GM19467 (cell line): Measurements from ENCODE around the gene ACRBP.

Experiments
- ATAC-seq: cut with Tn5 transposase; IDR thresholded peaks from one replicate; pipeline ENCODE4 v1.9.1; 2021; ENCODE audit warnings: mild to moderate bottlenecking, moderate library complexity; ENCODE audit not compliant: unreplicated experiment

The ACRBP gene

GRCh38 chr12:6650832-6651231, 3.6 kb upstream of the ACRBP start:
- no peak for ATAC-seq

GRCh38 chr12:6646276-6647082, 753 bp downstream of the ACRBP start:
- no peak for ATAC-seq

- no peak for ATAC-seq
These were observed 2.3 kb downstream of the ACRBP start for GRCh38 chr12:6644903-6645302.

- ATAC-seq = no peak
These were observed 3.0 kb downstream of the ACRBP start for GRCh38 chr12:6644257-6644596.

- no peak for ATAC-seq
These were observed 3.5 kb downstream of the ACRBP start for GRCh38 chr12:6643569-6644256.

- ATAC-seq = no peak
These were observed 6.1 kb downstream of the ACRBP start for GRCh38 chr12:6641131-6641530.

- ATAC-seq = no peak
These were observed 6.7 kb downstream of the ACRBP start for GRCh38 chr12:6640497-6640896.

GRCh38 chr12:6639151-6639801, 8.0 kb downstream of the ACRBP start:
- ATAC-seq = no peak

- no peak for ATAC-seq
These were observed 8.9 kb downstream of the ACRBP start for GRCh38 chr12:6638305-6638704.

GRCh38 chr12:6635856-6636531, 11.2 kb downstream of the ACRBP start, which contains the start of gene LPAR5:
Gene LPAR5 (minus strand): TSS chr12:6635959. CDS start chr12:6621248, 14,711 bp downstream.
- no peak for ATAC-seq

- no peak for ATAC-seq
These were observed 11.8 kb downstream of the ACRBP start for GRCh38 chr12:6635375-6635855.

GRCh38 chr12:6632026-6632983, 14.9 kb downstream of the ACRBP start:
- ATAC-seq = peak; percentile 68

GRCh38 chr12:6631549-6631961, 15.7 kb downstream of the ACRBP start:
- ATAC-seq = no peak

- no peak for ATAC-seq
These were observed 16.5 kb downstream of the ACRBP start for GRCh38 chr12:6630736-6631135.

- no peak for ATAC-seq
These were observed 19.6 kb downstream of the ACRBP start for GRCh38 chr12:6627616-6628015.

GRCh38 chr12:6626654-6627283, 20.5 kb downstream of the ACRBP start:
- ATAC-seq = no peak

GRCh38 chr12:6620885-6621274, 26.4 kb downstream of the ACRBP start:
- no peak for ATAC-seq

- no peak for ATAC-seq
These were observed 26.9 kb downstream of the ACRBP start for GRCh38 chr12:6620137-6620884.
